Uterus (tissue), 4 donors: Measurements from ENCODE around the gene EMILIN1. TPM values are rescaled to one million over a fixed set of nuclear protein-coding genes. Genes with fewer than 3 reads are reported as not detected.

ENCODE experiments used
- DNase-seq, 2 donors: peaks; one replicate each; pipeline ENCODE4 v3.0.0-alpha.2; 2019 to 2020
- H3K27ac ChIP-seq, 2 donors: fragments of 200-600 bp; sonication (generic); 1 replicate in 1 of 2; 2 replicates in 1 of 2; pipeline ENCODE4 v1.5.1; 2016 to 2018
- H3K27me3 ChIP-seq, 2 donors: fragments of 200-600 bp; sonication (generic); one replicate each; pipeline ENCODE4 v1.5.1; 2018 to 2019; ENCODE audit warnings: control low read depth in 1 of 2
- H3K36me3 ChIP-seq, 2 donors: fragments of 200-600 bp; sonication (generic); one replicate each; pipeline ENCODE4 v1.5.1; 2019; ENCODE audit warnings: control low read depth in 1 of 2
- H3K4me1 ChIP-seq, 2 donors: fragments of 200-600 bp; sonication (generic); one replicate each; pipeline ENCODE4 v1.5.1; 2018 to 2019; ENCODE audit warnings: control low read depth in 1 of 2
- H3K4me3 ChIP-seq, 2 donors: fragments of 200-600 bp; sonication (generic); 1 replicate in 1 of 2; 2 replicates in 1 of 2; pipeline ENCODE4 v1.5.1; 2018 to 2019; ENCODE audit warnings: mild to moderate bottlenecking in 1 of 2
- H3K9me3 ChIP-seq, 2 donors: fragments of 200-600 bp; sonication (generic); one replicate each; pipeline ENCODE4 v1.5.1; 2019; ENCODE audit warnings: control low read depth in 1 of 2
- CTCF ChIP-seq, 4 experiments: fragments of 200-600 bp in 2 of 4; fragments of 450-650 bp in 2 of 4; sonication (generic) in 2 of 4; IDR thresholded peaks; one replicate each; pipeline ENCODE4 v1.5.1; 2016 to 2019; ENCODE audit warnings: antibody characterized with exemption in 4 of 4, mild to moderate bottlenecking in 2 of 4, moderate library complexity in 1 of 4
- POLR2A ChIP-seq, 2 donors: fragments of 450-650 bp; IDR thresholded peaks; one replicate each; pipeline ENCODE4 v1.6.1; 2016; ENCODE audit warnings: antibody characterized with exemption in 2 of 2, mild to moderate bottlenecking in 1 of 2, moderate library complexity in 1 of 2
- intact Hi-C: fragments of 100-400 bp; cut with DNase I; formaldehyde crosslinking; loops from one replicate; pipeline ENCODE4 v1.15.1; 2023; ENCODE audit warnings: low total_unique reads
- total RNA-seq, 4 donors: library from RNA; depleted of rRNA in 3 of 4; stranded (reverse); fragments of >200 nt in 3 of 4; gene quantifications; one replicate each; pipeline versions ENCODE4 v1.1.0 to v1.2.4, GENCODE V29; 2014 to 2023
- donor health status: DM: yes; HTN: yes; CAD: no.

EMILIN1 gene
- total RNA-seq, 4 donors from 2014 or later, result 107 to 377 (median 224) TPM

- Histone ChIP-seq H3K36me3 (no peaks in the 10 kb centered on the region), H3K9me3 (no peaks in the 10 kb centered on the region), H3K4me1 (peaks cover 0 to 12% of the 10 kb centered on the region in 2 donors), H3K27ac (no peak overlapping the region), H3K27me3 (no peaks in the 10 kb centered on the region), H3K4me3 (no peak overlapping the region)
- intact Hi-C loops, result loop anchor here (10.0 kb wide), 1 partner anchor 59 kb away; no protein-coding TSS in a partner anchor
- DNase-seq, result no peak
- TF ChIP-seq POLR2A (IDR thresholded peaks at IDR 0.05) (no peak), CTCF (IDR thresholded peaks at IDR 0.05) (no peak)
Measured at GRCh38 chr2:27135478-27135955, 57.1 kb downstream of the EMILIN1 start.

Other genes starting within 250 kb of the EMILIN1 start
- gene DPYSL5, start 230.5 kb upstream of the EMILIN1 start, total RNA-seq, result 1 to 10 TPM in 1 of 4 donors, not detected in 3; 1.8 TPM
- 10 to 100 TPM in 1 of 4 donors, 1 to 10 TPM in 3; 2.9 to 49.6 (median 4.9) TPM for gene MAPRE3, start 108.0 kb upstream of the EMILIN1 start, total RNA-seq
- 10 to 100 TPM; 16.1 to 96.2 (median 66.5) TPM for gene TMEM214, start 45.6 kb upstream of the EMILIN1 start, total RNA-seq
- 10 to 100 TPM in 2 of 4 donors, 1 to 10 TPM in 1, under 1 TPM in 1; 0.77 to 26.2 (median 10.8) TPM for gene AGBL5, start 26.9 kb upstream of the EMILIN1 start, total RNA-seq
- gene OST4, start 7.0 kb upstream of the EMILIN1 start, total RNA-seq, result 100 to 1,000 TPM in 3 of 4 donors, 10 to 100 TPM in 1; 76.3 to 387 (median 237) TPM
- gene KHK, start 8.2 kb downstream of the EMILIN1 start, total RNA-seq, result 10 to 100 TPM in 1 of 4 donors, 1 to 10 TPM in 3; 1.0 to 21.6 (median 5.4) TPM
- 10 to 100 TPM in 2 of 4 donors, 1 to 10 TPM in 2; 2.3 to 22.9 (median 9.7) TPM for gene CGREF1, start 40.5 kb downstream of the EMILIN1 start, total RNA-seq
- 1 to 10 TPM in 1 of 4 donors, not detected in 3; 1.2 TPM for gene ABHD1, start 45.2 kb downstream of the EMILIN1 start, total RNA-seq
- 10 to 100 TPM; 37.7 to 91.0 (median 62.9) TPM for gene PREB, start 56.0 kb downstream of the EMILIN1 start, total RNA-seq
- not detected for gene PRR30, start 60.8 kb downstream of the EMILIN1 start, total RNA-seq
- 10 to 100 TPM; 19.4 to 84.6 (median 32.0) TPM for gene TCF23, start 70.4 kb downstream of the EMILIN1 start, total RNA-seq
- gene ATRAID, start 133.4 kb downstream of the EMILIN1 start, total RNA-seq, result 100 to 1,000 TPM; 105 to 235 (median 144) TPM
- gene SLC5A6, start 133.7 kb downstream of the EMILIN1 start, total RNA-seq, result 10 to 100 TPM; 20.5 to 69.7 (median 60.5) TPM
- 10 to 100 TPM in 3 of 4 donors, 1 to 10 TPM in 1; 5.9 to 47.2 (median 31.3) TPM for gene CAD, start 138.8 kb downstream of the EMILIN1 start, total RNA-seq
- 1 to 10 TPM in 1 of 4 donors, under 1 TPM in 2, not detected in 1; 0.35 to 2.1 (median 0.88) TPM for gene SLC30A3, start 184.4 kb downstream of the EMILIN1 start, total RNA-seq
- gene DNAJC5G, start 196.8 kb downstream of the EMILIN1 start, total RNA-seq, result 1 to 10 TPM in 2 of 4 donors, under 1 TPM in 1, not detected in 1; 0.77 to 3.9 (median 1.5) TPM
- gene TRIM54, start 203.8 kb downstream of the EMILIN1 start, total RNA-seq, result 1 to 10 TPM in 1 of 4 donors, under 1 TPM in 3; 0.26 to 5.0 (median 0.58) TPM
- gene UCN, start 229.8 kb downstream of the EMILIN1 start, total RNA-seq, result 1 to 10 TPM in 3 of 4 donors, not detected in 1; 2.3 to 8.5 (median 2.3) TPM
- gene MPV17, start 244.5 kb downstream of the EMILIN1 start, total RNA-seq, result 10 to 100 TPM; 41.8 to 60.0 (median 50.6) TPM